DMS53 treated with DMSO at 0.1 percent for 48 hours (cell line): ENCODE results near the gene ZFAND3.

Source experiments
- DNase-seq: peaks from one replicate; lab custom pipeline; 2025; ENCODE audit not compliant: unreplicated experiment; lab: John Stamatoyannopoulos, UW

ZFAND3 gene

DNA sequence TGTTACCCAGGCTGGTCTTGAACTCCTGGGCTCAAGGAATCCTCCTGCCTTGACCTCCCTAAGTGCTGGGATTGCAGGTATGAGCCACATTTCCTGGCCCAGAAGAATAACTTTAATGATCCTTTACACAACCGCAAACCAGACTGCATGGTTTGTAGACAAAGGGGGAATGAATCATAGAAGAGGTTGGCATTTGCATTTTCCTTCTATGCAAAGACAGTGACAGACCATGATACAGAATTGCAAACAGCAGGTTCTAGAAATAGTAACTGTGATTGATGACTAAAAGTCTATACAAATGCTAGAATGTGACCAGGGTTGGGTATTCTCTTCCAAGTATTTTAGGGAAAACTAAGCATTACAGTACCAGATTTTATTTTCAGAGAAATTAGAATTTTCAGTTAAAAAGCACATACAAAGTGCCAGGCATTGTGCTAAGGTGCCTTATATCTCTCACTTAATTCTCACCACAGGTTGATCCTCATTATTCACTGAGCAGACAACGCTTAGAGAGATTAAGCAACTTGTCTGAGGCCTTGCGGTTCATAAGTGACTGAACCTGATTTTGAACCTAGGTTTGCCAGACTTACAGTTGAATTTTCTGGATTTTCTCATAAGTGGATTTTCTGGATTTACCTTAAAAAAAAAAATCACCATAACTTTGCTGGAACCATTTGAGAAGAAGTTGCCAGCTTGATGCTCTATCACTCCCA is 146.6 kb downstream of the ZFAND3 start:
- DNase-seq: no peak

DNA sequence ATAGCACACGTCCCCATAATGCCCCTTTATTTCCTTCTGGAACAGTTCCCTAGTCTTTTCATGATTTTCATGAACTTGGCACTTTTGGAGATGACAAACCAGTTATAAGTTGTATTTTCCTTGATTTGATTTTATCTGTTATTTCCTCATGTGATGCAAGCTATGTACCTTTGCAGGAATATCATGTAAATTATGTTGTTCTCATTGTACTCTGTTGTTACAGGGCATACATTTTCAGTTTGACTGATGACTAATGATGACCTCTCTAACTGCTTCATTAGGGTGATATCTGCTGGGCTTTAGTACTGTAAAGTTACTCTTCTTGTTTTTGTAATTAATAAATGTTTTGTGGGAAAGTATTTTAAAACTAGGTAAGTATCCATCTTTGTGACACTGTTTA is 147.3 kb downstream of the ZFAND3 start:
- DNase-seq: no peak

GRCh38 chr6:37967651-37968050 is 148.1 kb downstream of the ZFAND3 start:
- no peak for DNase-seq

- no peak for DNase-seq
Measured at GRCh38 chr6:37971266-37971665, 151.7 kb downstream of the ZFAND3 start.

- DNase-seq: no peak
Measured at GRCh38 chr6:37971711-37972390, 152.3 kb downstream of the ZFAND3 start.

GRCh38 chr6:37972994-37973757 is 153.6 kb downstream of the ZFAND3 start:
- no peak for DNase-seq

GRCh38 chr6:37974381-37974780 is 154.9 kb downstream of the ZFAND3 start:
- DNase-seq: no peak

GRCh38 chr6:37974943-37975342 is 155.4 kb downstream of the ZFAND3 start:
- no peak for DNase-seq

GRCh38 chr6:37977715-37978114 is 158.2 kb downstream of the ZFAND3 start:
- no peak for DNase-seq

DNA sequence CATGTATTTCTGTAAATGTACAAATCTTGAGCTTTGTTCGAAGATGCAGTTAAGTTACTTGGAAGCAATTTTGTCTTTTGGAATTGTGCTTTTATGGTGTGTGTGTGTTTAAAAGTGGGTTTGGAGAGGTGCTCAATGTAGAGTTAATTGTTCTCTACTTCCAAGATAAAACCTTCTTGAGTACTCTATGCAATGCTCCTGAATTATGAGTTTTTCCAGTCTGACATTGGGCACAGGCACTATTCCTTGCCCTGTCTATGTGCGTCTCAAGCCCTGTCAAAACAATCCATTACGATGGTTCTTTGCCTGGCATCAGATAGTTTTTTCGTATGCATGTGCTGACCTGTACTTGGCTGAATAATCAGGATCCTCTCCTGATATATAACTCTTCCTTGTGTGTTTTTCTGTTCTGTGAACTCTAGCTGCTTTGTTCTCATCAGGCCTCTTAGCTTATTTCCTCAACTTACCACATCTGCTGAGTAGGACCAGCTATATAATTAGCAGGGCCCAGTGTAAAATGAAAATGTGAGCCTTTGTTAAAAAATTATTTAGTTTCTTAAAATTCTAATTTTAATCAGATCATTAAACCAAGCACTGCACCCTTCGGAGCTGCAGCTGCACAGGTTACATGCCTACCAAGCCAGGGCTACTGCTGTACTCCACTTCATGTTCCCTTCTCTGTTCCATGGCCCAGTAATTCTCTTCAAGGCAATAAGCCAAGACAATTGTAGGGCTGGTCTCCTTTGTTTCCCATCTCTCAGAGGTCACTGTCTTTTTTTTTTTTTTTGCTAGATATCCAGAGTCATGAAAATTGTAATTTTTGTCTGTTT is 160.1 kb downstream of the ZFAND3 start:
- DNase-seq: no peak

GRCh38 chr6:37980222-37980595 is 160.7 kb downstream of the ZFAND3 start:
- DNase-seq: no peak

DNA sequence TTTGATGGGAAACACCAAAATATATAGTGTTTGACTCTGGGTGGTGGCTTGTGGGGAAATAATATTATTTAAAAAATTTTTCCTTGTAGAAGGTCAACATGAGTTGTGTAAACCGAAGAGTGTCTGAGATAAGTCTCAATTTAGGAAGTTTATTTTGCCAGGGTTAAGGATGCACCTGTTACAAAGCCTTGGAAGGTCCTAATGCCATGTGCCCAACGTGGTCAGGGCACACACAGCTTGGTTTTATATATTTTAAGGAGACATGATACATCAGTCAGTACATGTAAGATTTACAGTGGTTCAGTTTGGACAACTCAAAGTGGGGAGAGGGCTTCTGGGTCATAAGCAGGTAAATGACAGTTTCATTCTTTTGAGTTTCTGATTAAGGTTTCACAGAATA is 162.1 kb downstream of the ZFAND3 start:
- no peak for DNase-seq

DNA sequence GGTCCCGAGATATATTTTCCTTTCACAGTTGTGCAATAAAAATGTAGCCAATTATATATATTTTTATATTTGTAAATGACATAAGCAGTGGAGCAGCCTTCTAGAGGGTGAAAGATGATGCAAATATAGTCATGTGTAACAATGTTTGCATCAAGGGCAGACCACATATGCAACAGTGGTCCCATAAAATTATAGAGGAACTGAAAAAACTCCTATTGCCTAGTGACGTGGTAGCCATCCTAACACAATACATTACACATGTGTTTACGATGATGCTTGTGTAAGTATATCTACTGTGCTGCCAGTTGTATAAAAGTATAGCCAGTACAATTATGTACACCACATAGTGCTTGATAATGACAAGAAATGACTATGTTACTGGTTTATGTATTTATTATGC is 162.8 kb downstream of the ZFAND3 start:
- DNase-seq: no peak

GRCh38 chr6:37983720-37984501 is 164.4 kb downstream of the ZFAND3 start:
- DNase-seq: no peak

GRCh38 chr6:37984578-37984977 is 165.1 kb downstream of the ZFAND3 start:
- DNase-seq: no peak

DNA sequence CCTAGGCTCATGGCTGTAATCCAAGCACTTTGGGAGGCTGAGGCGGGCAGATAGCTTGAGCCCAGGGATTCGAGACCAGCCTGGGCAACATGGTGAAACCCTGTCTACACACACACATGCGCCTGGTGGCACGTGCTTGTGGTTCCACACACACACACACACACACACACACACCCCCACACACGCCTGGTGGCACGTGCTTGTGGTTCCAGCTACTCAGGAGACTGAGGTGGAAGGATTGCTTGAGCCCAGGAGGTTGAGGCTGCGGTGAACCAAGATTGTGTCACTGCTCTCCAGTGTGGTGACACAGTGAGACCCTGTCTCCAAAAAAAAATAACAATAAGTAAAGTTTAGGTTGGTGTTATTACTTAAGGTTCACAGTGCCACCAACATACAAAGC is 165.8 kb downstream of the ZFAND3 start:
- no peak for DNase-seq

DNA sequence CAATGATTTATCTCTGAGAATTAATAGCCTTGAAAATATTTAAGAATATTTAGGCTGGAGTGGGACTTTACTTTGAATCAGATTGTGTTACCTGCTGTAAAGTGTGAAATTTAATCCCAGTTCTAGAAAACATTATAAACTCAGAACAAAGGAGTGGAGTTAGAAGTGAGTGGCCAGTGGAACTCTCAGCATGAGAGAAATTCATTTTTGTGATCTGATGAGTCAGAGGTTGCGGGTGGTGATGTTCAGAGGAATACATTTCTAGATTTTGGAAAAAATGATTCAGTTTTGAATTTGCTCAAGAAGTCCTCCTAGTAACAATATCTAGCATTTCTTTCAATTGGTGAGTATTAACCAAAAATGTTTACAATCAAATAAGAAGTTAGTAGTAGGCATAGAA is 167.5 kb downstream of the ZFAND3 start:
- no peak for DNase-seq

GRCh38 chr6:37987559-37987958 is 168.0 kb downstream of the ZFAND3 start:
- no peak for DNase-seq

GRCh38 chr6:37988127-37988526 is 168.6 kb downstream of the ZFAND3 start:
- no peak for DNase-seq

DNA sequence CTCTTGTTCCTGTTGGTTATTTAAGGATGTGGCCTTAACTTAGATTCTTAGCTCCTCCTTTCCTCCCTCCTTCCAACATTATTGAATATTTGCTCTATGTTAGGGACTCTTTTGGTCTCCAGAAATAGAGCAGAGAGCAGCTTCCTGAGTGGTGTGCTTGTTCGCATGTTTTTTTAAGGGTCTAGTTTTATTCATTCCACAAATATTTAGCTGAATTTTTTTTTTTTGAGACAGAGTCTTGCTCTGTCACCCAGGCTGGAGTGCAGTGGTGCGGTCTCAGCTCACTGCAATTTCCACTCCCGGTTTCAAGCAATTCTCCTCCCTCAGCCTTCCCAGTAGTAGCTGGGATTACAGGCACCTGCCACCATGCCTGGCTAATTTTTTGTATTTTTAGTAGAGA is 169.2 kb downstream of the ZFAND3 start:
- DNase-seq: no peak
